Subcutaneous abdominal adipose tissue (tissue), 5 donors: ENCODE data around the gene DCHS1.
A peak's percentile ranks its signal among the peaks of the same experiment; 100 is the strongest.

ENCODE experiments used
- H3K27ac ChIP-seq: one replicate; pipeline ENCODE4 v1.7.0; 2013; ENCODE audit warnings: low read depth, mild to moderate bottlenecking, inconsistent platforms, low read length, moderate library complexity
- H3K27me3 ChIP-seq, 5 donors: one replicate each; pipeline ENCODE4 v1.7.0; 2013; ENCODE audit warnings: low read length in 5 of 5, inconsistent platforms in 1 of 5; ENCODE audit not compliant: control insufficient read depth in 5 of 5, insufficient read depth in 4 of 5
- H3K36me3 ChIP-seq, 5 donors: one replicate each; pipeline ENCODE4 v1.7.0; 2013; ENCODE audit warnings: low read length in 5 of 5; ENCODE audit not compliant: control insufficient read depth in 5 of 5, insufficient read depth in 5 of 5
- H3K4me1 ChIP-seq, 5 donors: one replicate each; pipeline ENCODE4 v1.7.0; 2013; ENCODE audit warnings: low read length in 5 of 5, mild to moderate bottlenecking in 3 of 5, moderate library complexity in 1 of 5; ENCODE audit not compliant: control insufficient read depth in 5 of 5, insufficient read depth in 5 of 5
- H3K4me3 ChIP-seq, 5 donors: one replicate each; pipeline ENCODE4 v1.7.0; 2013; ENCODE audit warnings: low read length in 5 of 5, low read depth in 1 of 5
- H3K9ac ChIP-seq, 5 donors: one replicate each; pipeline ENCODE4 v1.7.0; 2013; ENCODE audit warnings: low read length in 5 of 5, mild to moderate bottlenecking in 4 of 5, moderate library complexity in 3 of 5
- H3K9me3 ChIP-seq, 5 donors: one replicate each; pipeline ENCODE4 v1.7.0; 2013; ENCODE audit warnings: low read length in 5 of 5; ENCODE audit not compliant: control insufficient read depth in 5 of 5
- donor health status: healthy.
- donor health status: healthy.
- donor health status: healthy.
- donor health status: healthy.
- donor health status: healthy.

Gene DCHS1

GRCh38 chr11:6599881-6600390 lies 55.7 kb downstream of the DCHS1 start:
- H3K4me1 ChIP-seq: peaks cover 4 to 46% (median 42%) of the 10 kb centered on the region in 5 donors

DNA sequence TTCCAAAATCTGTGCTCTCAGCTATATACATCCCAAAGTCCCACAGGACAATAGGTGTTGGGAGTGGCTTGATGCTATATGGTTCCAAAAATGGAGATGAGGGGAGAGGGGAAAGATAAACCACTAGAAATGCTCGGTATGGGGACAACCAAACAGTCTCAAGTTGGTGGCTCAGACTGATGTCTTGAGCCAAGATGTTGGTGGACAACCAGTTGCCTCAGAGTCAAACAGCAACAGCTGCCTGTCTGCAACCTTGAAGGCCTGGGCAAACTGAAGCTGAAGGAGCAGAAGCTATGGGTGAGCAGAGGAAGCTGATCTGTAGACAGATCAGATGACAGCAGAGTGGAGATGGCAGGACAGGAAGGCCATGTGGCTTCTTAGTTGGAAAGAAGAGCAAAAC lies 56.2 kb downstream of the DCHS1 start:
- Histone ChIP-seq H3K9me3 (no peaks in the 10 kb centered on the region), H3K4me3 (no peak overlapping the region), H3K27me3 (no peaks in the 10 kb centered on the region), H3K36me3 (peaks cover 5 to 49% (median 38%) of the 10 kb centered on the region in 5 donors), H3K9ac (no peak overlapping the region), H3K27ac (no peak overlapping the region), H3K4me1 (peaks cover 4 to 45% (median 37%) of the 10 kb centered on the region in 5 donors)

More at GRCh38 chr11:6599881-6600390, 55.7 kb downstream of the DCHS1 start:
- peaks cover 5 to 46% (median 36%) of the 10 kb centered on the region in 5 donors for H3K36me3 ChIP-seq
- H3K9me3 ChIP-seq: no peaks in the 10 kb centered on the region
- peak overlapping the region in 1 of 5 donors; percentile 8 for H3K9ac ChIP-seq
- no peak overlapping the region for H3K27ac ChIP-seq
- no peaks in the 10 kb centered on the region for H3K27me3 ChIP-seq
- H3K4me3 ChIP-seq: no peak overlapping the region

- Histone ChIP-seq H3K36me3 (peaks cover 10 to 57% (median 43%) of the 10 kb centered on the region in 5 donors), H3K27ac (no peak overlapping the region)
Observed at GRCh38 chr11:6598555-6598954, 57.1 kb downstream of the DCHS1 start.

DNA sequence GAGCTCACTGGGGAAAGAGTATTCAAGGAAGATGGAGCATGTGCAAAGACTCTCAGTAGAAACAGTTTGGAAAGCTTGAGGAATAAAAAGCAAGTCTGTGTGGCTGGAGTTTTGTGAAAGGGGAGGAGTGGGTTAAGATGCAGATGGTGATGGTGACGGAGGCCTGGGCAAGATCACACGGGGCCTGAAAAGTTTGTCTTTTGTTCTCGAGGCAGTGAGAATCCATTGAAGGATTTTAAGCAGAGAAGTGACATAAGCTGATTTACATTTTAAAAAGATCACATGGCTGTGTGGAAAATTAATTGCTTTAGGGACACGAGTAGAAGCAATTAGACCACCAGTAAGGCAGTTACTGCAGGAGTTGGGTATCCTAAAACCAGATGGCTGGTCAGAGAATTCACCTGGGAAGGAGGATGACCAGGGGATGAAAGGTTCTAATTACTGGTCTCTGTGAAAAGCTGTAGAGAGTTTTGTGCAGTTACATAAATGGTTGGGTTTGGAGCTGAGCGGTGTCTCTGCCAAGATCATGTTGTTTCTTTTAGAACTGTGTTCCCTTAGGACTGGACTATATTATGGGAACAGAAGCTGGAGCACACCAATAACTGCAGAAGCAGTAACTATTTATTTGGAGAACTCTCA lies 59.3 kb downstream of the DCHS1 start:
- H3K4me3 ChIP-seq: no peak overlapping the region
- H3K27ac ChIP-seq: no peak overlapping the region
- H3K4me1 ChIP-seq: peaks cover 0 to 32% (median 16%) of the 10 kb centered on the region in 5 donors
- H3K9ac ChIP-seq: peak overlapping the region in 3 of 5 donors; percentile 2 to 42 (median 13)
- no peaks in the 10 kb centered on the region for H3K9me3 ChIP-seq
- H3K27me3 ChIP-seq: no peaks in the 10 kb centered on the region
- H3K36me3 ChIP-seq: peaks cover 20 to 65% (median 54%) of the 10 kb centered on the region in 5 donors

More at GRCh38 chr11:6598555-6598954, 57.1 kb downstream of the DCHS1 start:
- Histone ChIP-seq H3K4me3 (no peak overlapping the region), H3K9me3 (no peaks in the 10 kb centered on the region), H3K9ac (no peak overlapping the region), H3K27me3 (no peaks in the 10 kb centered on the region), H3K4me1 (peaks cover 4 to 49% (median 35%) of the 10 kb centered on the region in 5 donors)

DNA sequence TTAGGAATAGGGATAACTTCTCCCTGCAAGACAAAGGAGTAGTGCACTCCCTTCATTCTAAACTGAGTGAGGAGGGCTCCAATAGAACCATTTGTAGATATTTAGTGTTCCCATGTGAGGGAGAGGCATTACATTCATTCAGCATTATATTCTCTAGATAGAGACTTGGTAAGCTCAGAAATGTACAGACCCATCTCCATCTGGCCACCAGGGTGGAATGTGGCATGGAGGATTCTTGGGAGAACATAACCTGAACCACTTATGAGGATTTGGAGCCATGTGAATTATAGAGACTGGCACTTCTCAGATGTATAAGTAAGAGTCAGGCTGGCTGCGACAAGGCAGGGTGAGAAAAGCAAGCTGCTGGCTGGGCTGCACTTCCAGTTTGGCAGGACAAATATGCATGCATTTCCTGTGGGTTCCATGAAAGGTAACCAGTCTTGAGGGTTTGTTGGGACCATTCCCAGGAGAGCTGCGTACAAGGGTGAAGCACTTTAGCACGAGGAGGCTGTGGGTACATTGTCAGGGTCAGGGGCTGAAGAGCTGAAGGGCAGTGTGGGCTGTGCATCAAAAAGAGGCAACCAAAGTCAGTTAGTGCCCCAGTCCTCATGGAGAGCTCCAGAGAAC lies 61.4 kb downstream of the DCHS1 start:
- Histone ChIP-seq H3K4me1 (peaks cover 0 to 32% (median 15%) of the 10 kb centered on the region in 5 donors), H3K27ac (no peak overlapping the region), H3K9ac (no peak overlapping the region), H3K9me3 (no peaks in the 10 kb centered on the region), H3K36me3 (peaks cover 20 to 44% (median 33%) of the 10 kb centered on the region in 5 donors), H3K4me3 (no peak overlapping the region), H3K27me3 (no peaks in the 10 kb centered on the region)

DNA sequence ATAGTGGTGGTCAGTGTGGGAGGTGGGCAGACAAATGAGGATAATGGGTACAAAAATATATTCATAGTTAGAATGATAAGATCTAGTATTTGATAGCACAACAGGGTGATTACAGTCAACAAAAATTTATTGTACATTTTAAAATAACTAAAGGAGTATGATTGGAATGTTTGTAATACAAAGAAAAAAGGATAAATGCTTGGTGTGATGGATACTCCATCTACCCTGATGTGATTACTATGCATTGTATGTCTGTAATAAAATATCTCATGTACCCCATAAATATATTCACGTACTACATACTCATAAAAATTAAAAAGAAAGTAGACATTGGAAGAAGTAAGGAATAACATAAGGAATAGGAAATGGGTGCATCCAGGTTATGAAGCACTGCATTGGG lies 67.6 kb downstream of the DCHS1 start:
- Histone ChIP-seq H3K9ac (no peak overlapping the region), H3K9me3 (peaks cover 0 to 5% (median 3%) of the 10 kb centered on the region in 5 donors), H3K4me3 (no peak overlapping the region), H3K36me3 (peaks cover 0 to 15% (median 9%) of the 10 kb centered on the region in 5 donors), H3K27me3 (no peaks in the 10 kb centered on the region), H3K27ac (no peak overlapping the region), H3K4me1 (peaks cover 1 to 15% (median 5%) of the 10 kb centered on the region in 5 donors)

GRCh38 chr11:6587360-6587953 lies 68.2 kb downstream of the DCHS1 start:
- Histone ChIP-seq H3K4me3 (no peak overlapping the region), H3K4me1 (peaks cover 1 to 15% (median 5%) of the 10 kb centered on the region in 5 donors), H3K9me3 (peaks cover 0 to 5% (median 3%) of the 10 kb centered on the region in 5 donors), H3K27me3 (no peaks in the 10 kb centered on the region), H3K9ac (no peak overlapping the region), H3K27ac (no peak overlapping the region), H3K36me3 (peaks cover 0 to 15% (median 8%) of the 10 kb centered on the region in 5 donors)

DNA sequence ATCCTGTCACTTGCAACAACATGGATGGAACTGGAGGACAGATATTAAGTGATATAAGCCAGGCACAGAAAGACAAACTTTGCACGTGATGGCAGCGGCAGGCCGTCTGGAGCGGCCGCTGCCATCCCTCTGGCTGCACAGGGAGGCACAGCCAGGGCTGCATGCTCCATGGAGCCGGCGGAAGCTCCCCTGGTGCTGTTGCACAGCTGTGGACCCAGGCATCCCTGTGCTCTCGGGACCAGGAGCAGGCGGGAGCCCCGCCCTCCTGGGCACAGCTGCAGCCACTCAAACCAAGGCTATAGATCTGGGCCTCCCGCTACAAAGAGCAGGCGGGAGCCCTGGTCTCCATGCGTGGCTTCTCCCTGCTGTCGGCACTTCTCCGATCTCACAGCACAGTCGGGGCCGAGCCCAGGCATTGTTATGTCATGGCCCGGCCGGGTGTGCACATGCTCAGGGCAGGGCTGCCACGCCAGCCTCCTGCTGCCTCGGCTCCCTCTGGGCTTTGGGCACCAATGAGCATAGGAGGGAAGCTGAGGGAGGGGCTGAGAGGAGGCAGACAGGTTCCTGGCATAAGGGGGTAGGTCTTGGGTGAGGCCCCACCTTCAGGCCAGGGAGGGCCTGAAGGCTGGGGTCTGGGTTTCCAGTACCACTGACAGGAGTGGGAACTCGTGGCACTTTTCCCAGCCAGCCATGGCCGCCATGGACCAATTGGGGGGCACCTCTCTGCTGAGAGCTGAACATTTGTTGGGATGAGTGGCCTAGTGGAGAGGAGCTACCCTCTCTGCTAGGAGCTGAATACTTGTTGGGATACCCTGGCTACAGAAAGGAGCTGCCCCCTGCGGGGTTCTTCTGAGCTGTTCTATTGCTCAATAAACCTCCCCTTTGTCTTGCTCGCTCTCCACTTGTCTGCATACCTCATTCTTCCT lies 68.9 kb downstream of the DCHS1 start:
- no peak overlapping the region for H3K9ac ChIP-seq

GRCh38 chr11:6584528-6584927 lies 71.1 kb downstream of the DCHS1 start:
- no peak overlapping the region for H3K4me3 ChIP-seq
- H3K27me3 ChIP-seq: no peaks in the 10 kb centered on the region
- H3K27ac ChIP-seq: no peak overlapping the region
- H3K9me3 ChIP-seq: peaks cover 0 to 5% (median 3%) of the 10 kb centered on the region in 5 donors
- H3K36me3 ChIP-seq: peaks cover 0 to 11% (median 0%) of the 10 kb centered on the region in 5 donors
- H3K4me1 ChIP-seq: peaks cover 1 to 15% (median 5%) of the 10 kb centered on the region in 5 donors
- H3K9ac ChIP-seq: no peak overlapping the region

More for the DNA sequence above, 68.9 kb downstream of the DCHS1 start:
- Histone ChIP-seq H3K4me3 (peak overlapping the region in 3 of 5 donors; percentile 11 to 30 (median 15)), H3K9me3 (peaks cover 0 to 5% (median 3%) of the 10 kb centered on the region in 5 donors), H3K27ac (no peak overlapping the region), H3K27me3 (no peaks in the 10 kb centered on the region), H3K4me1 (peaks cover 1 to 15% (median 5%) of the 10 kb centered on the region in 5 donors), H3K36me3 (peaks cover 0 to 7% (median 1%) of the 10 kb centered on the region in 5 donors)
